ENCODE results near the gene HINT3.
"Not testable (repeated sequence)": the region's sequence is repeated elsewhere in the genome, so short reads cannot be mapped to it uniquely, and the experiment has no call there.

HINT3 gene

GRCh38 chr6:125956506-125957390, at the start of gene HINT3:
HINT3 (plus strand) TSS chr6:125956770; CDS start chr6:125956978, 208 bp downstream.
- peak; percentile 95 for DNase-seq (ENCODE audit: low spot score)

- DNase-seq (ENCODE audit: low spot score): no peak
Measured at GRCh38 chr6:125910527-125910926, 46.0 kb upstream of the HINT3 start.

- not testable (repeated sequence) for DNase-seq (ENCODE audit: low spot score)
Measured at GRCh38 chr6:125911051-125911451, 45.5 kb upstream of the HINT3 start.

GRCh38 chr6:125912430-125912829, 44.1 kb upstream of the HINT3 start:
- DNase-seq (ENCODE audit: low spot score): not testable (repeated sequence)

GRCh38 chr6:125913145-125913544, 43.4 kb upstream of the HINT3 start:
- DNase-seq (ENCODE audit: low spot score): no peak

- DNase-seq (ENCODE audit: low spot score): no peak
Measured at GRCh38 chr6:125913864-125914351, 42.7 kb upstream of the HINT3 start.

- no peak for DNase-seq (ENCODE audit: low spot score)
Measured at GRCh38 chr6:125918230-125918629, 38.3 kb upstream of the HINT3 start.

GRCh38 chr6:125918681-125919566, 37.6 kb upstream of the HINT3 start:
- DNase-seq (ENCODE audit: low spot score): peak; percentile 39

- no peak for DNase-seq (ENCODE audit: low spot score)
Measured at GRCh38 chr6:125919618-125920017, 37.0 kb upstream of the HINT3 start.

- DNase-seq (ENCODE audit: low spot score): no peak
Measured at GRCh38 chr6:125922322-125922860, 34.2 kb upstream of the HINT3 start.

- DNase-seq (ENCODE audit: low spot score): no peak
Measured at GRCh38 chr6:125923366-125923877, 33.1 kb upstream of the HINT3 start.

- DNase-seq (ENCODE audit: low spot score): no peak
Measured at GRCh38 chr6:125924169-125924568, 32.4 kb upstream of the HINT3 start.

GRCh38 chr6:125924697-125925358, 31.7 kb upstream of the HINT3 start:
- no peak for DNase-seq (ENCODE audit: low spot score)

- DNase-seq (ENCODE audit: low spot score): no peak
Measured at GRCh38 chr6:125926711-125927110, 29.9 kb upstream of the HINT3 start.

- DNase-seq (ENCODE audit: low spot score): no peak
Measured at GRCh38 chr6:125927761-125928160, 28.8 kb upstream of the HINT3 start.

- no peak for DNase-seq (ENCODE audit: low spot score)
Measured at GRCh38 chr6:125930765-125931418, 25.7 kb upstream of the HINT3 start.

- no peak for DNase-seq (ENCODE audit: low spot score)
Measured at GRCh38 chr6:125931733-125932450, 24.7 kb upstream of the HINT3 start.

GRCh38 chr6:125932451-125932795, 24.1 kb upstream of the HINT3 start:
- no peak for DNase-seq (ENCODE audit: low spot score)

- DNase-seq (ENCODE audit: low spot score): not testable (repeated sequence)
Measured at GRCh38 chr6:125935520-125935919, 21.1 kb upstream of the HINT3 start.

GRCh38 chr6:125939026-125939425, 17.5 kb upstream of the HINT3 start:
- DNase-seq (ENCODE audit: low spot score): no peak

Data from iPS-NIHi11 (cell line).